ENCODE data around the gene VSIR. TPM values are rescaled to one million over a fixed set of nuclear protein-coding genes. Genes with fewer than 3 reads are reported as not detected.
A peak's percentile ranks its signal among the peaks of the same experiment; 100 is the strongest.

Gene VSIR
- total RNA-seq, 4 donors from 2014 or later, result 34.1 to 51.7 (median 44.8) TPM

DNA sequence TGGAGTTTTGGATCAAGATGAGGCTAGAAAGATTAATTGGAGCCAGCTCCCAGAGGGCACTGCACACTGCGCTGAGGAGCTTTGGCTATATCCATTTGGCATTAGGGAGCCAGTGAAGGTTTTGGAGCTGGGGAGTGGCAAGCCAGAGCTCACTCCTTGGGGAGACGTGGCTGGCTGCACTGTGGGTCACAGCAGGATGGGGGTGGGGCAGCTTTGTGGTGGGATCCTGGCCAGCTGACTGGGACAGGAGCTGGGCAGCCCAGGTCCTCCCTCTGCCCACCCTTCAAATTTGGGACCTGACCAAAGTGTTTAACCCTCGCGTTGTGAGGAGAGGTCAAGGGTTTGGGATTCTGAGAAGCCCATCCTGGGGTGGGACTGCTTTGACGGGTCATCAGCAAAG lies 58.7 kb downstream of the VSIR start:
- Histone ChIP-seq H3K27ac (peak overlapping the region; percentile 87 to 98 (median 94)), H3K27me3 (no peaks in the 10 kb centered on the region), H3K9me3 (no peaks in the 10 kb centered on the region), H3K36me3 (no peaks in the 10 kb centered on the region), H3K4me3 (peak overlapping the region in 1 of 4 donors; percentile 37), H3K4me1 (peaks cover 40 to 72% (median 68%) of the 10 kb centered on the region in 3 donors)
- no peak for DNase-seq
- intact Hi-C loops (cut with DNase I), result loop anchor here (5.0 to 10.0 kb wide), 2 partner anchors 58 to 180 kb away; partner anchors contain the start of gene VSIR
- WGBS, 2 donors, result 92% methylated on average over 2 of the region's 5 CpGs; no CpG with 5 or more reads in 1 of the 2 donors
- no peak for TF ChIP-seq CTCF (IDR thresholded peaks at IDR 0.05)

DNA sequence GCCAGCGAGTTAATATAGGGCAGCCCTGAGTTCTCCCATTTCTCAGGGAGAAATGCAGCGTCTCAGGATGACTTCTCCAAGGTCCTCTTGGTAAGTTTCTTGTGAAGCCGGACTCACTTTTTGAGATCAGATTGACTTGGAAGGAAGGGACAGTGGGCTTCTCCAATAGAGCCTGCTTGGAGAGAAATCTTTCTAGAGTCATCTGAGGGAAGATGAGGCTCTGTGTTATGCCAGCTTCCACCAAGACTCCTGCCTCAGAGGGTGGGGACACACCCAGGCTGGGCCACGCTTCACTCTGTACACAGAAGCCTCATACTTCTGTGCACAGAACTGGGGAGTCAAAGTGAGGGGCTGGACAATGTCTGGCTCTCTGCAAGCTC lies 59.3 kb downstream of the VSIR start:
- Histone ChIP-seq H3K36me3 (no peaks in the 10 kb centered on the region), H3K4me1 (peaks cover 40 to 69% (median 64%) of the 10 kb centered on the region in 3 donors), H3K4me3 (peak overlapping the region in 1 of 4 donors; percentile 37), H3K9me3 (no peaks in the 10 kb centered on the region), H3K27ac (peak overlapping the region; percentile 87 to 98 (median 94)), H3K27me3 (no peaks in the 10 kb centered on the region)
- TF ChIP-seq POLR2A (IDR thresholded peaks at IDR 0.05) (no peak), CTCF (IDR thresholded peaks at IDR 0.05) (no peak)
- intact Hi-C loops (cut with DNase I), result loop anchor here (5.0 to 10.0 kb wide), 2 partner anchors 58 to 181 kb away; partner anchors contain the start of gene VSIR
- WGBS, 2 donors, result 33 to 42% methylated on average over 3 to 4 of the region's 4 CpGs
- DNase-seq, result no peak

- H3K27me3 ChIP-seq, result no peaks in the 10 kb centered on the region
- WGBS, 2 donors, result 5 to 11% methylated on average over 4 to 10 of the region's 12 CpGs
- intact Hi-C loops (cut with DNase I), result loop anchor here (5.0 to 10.0 kb wide), 2 partner anchors 59 to 181 kb away; partner anchors contain the start of gene VSIR
Measured at GRCh38 chr10:71713135-71714030, 59.9 kb downstream of the VSIR start.

GRCh38 chr10:71712572-71713134 lies 60.7 kb downstream of the VSIR start:
- peaks cover 38 to 67% (median 57%) of the 10 kb centered on the region in 3 donors for H3K4me1 ChIP-seq
- peak overlapping the region; percentile 87 to 98 (median 94) for H3K27ac ChIP-seq
- no peaks in the 10 kb centered on the region for H3K9me3 ChIP-seq
- WGBS, 2 donors, result 50 to 70% methylated on average over 2 to 4 of the region's 17 CpGs
- H3K27me3 ChIP-seq, result no peaks in the 10 kb centered on the region
- TF ChIP-seq POLR2A (IDR thresholded peaks at IDR 0.05) (no peak), CTCF (IDR thresholded peaks at IDR 0.05) (no peak)
- intact Hi-C loops (cut with DNase I), result loop anchor here (5.0 to 10.0 kb wide), 2 partner anchors 60 to 182 kb away; partner anchors contain the start of gene VSIR
- no peaks in the 10 kb centered on the region for H3K36me3 ChIP-seq
- no peak for DNase-seq
- H3K4me3 ChIP-seq, result no peak overlapping the region

More at GRCh38 chr10:71713135-71714030, 59.9 kb downstream of the VSIR start:
- no peaks in the 10 kb centered on the region for H3K9me3 ChIP-seq
- no peak for DNase-seq
- H3K27ac ChIP-seq, result peak overlapping the region; percentile 87 to 98 (median 94)
- peak in 1 of 4 donors; percentile 62 for TF ChIP-seq POLR2A (IDR thresholded peaks at IDR 0.05)
- peak in 3 of 6 experiments; percentile 18 to 41 (median 30) for TF ChIP-seq CTCF (IDR thresholded peaks at IDR 0.05)
- H3K4me3 ChIP-seq, result peak overlapping the region in 1 of 4 donors; percentile 37
- no peaks in the 10 kb centered on the region for H3K36me3 ChIP-seq
- H3K4me1 ChIP-seq, result peaks cover 40 to 67% (median 59%) of the 10 kb centered on the region in 3 donors
